ENCODE data around the gene KLHL10. TPM values are rescaled to one million over a fixed set of nuclear protein-coding genes. Genes with fewer than 3 reads are reported as not detected.

The KLHL10 gene
- not detected for total RNA-seq

GRCh38 chr17:41837761-41838538 is at the start of gene KLHL10:
Gene KLHL10, plus strand, starts transcription at chr17:41837825. Its CDS starts 108 bp downstream, at chr17:41837933.
- H3K36me3 Mint-ChIP-seq (ENCODE audit: insufficient read depth) = no peaks in the 10 kb centered on the region
- no peaks in the 10 kb centered on the region for H3K9me3 Mint-ChIP-seq
- H3K4me3 Mint-ChIP-seq = peak within 1 kb of the TSS; percentile 82
- peaks cover 14% of the 10 kb centered on the region for H3K4me1 Mint-ChIP-seq (ENCODE audit: low read depth)
- no peaks in the 10 kb centered on the region for H3K27me3 Mint-ChIP-seq (ENCODE audit: low read depth)
- ATAC-seq (no peak), DNase-seq (no peak)

- ATAC-seq (no peak), DNase-seq (no peak)
- Mint-ChIP-seq H3K36me3 (ENCODE audit: insufficient read depth) (no peaks in the 10 kb centered on the region), H3K9me3 (no peaks in the 10 kb centered on the region), H3K27me3 (ENCODE audit: low read depth) (no peaks in the 10 kb centered on the region), H3K4me3 (no peak overlapping the region), H3K4me1 (ENCODE audit: low read depth) (peaks cover 7% of the 10 kb centered on the region)
These were observed 44.5 kb upstream of the KLHL10 start for GRCh38 chr17:41792845-41793783.

GRCh38 chr17:41793784-41794539 is 43.7 kb upstream of the KLHL10 start:
- Mint-ChIP-seq H3K36me3 (ENCODE audit: insufficient read depth) (no peaks in the 10 kb centered on the region), H3K4me3 (no peak overlapping the region), H3K4me1 (ENCODE audit: low read depth) (peaks cover 3% of the 10 kb centered on the region), H3K27me3 (ENCODE audit: low read depth) (no peaks in the 10 kb centered on the region), H3K9me3 (no peaks in the 10 kb centered on the region)
- DNase-seq = no peak
- ATAC-seq = no peak

GRCh38 chr17:41794540-41794975 is 43.1 kb upstream of the KLHL10 start:
- ATAC-seq (no peak), DNase-seq (no peak)
- no peaks in the 10 kb centered on the region for H3K36me3 Mint-ChIP-seq (ENCODE audit: insufficient read depth)
- no peaks in the 10 kb centered on the region for H3K27me3 Mint-ChIP-seq (ENCODE audit: low read depth)
- peaks cover 3% of the 10 kb centered on the region for H3K4me1 Mint-ChIP-seq (ENCODE audit: low read depth)
- no peaks in the 10 kb centered on the region for H3K9me3 Mint-ChIP-seq
- H3K4me3 Mint-ChIP-seq = no peak overlapping the region

- H3K9me3 Mint-ChIP-seq = no peaks in the 10 kb centered on the region
- no peaks in the 10 kb centered on the region for H3K36me3 Mint-ChIP-seq (ENCODE audit: insufficient read depth)
- DNase-seq = no peak
- no peak for ATAC-seq
- no peak overlapping the region for H3K4me3 Mint-ChIP-seq
- no peaks in the 10 kb centered on the region for H3K27me3 Mint-ChIP-seq (ENCODE audit: low read depth)
- no peaks in the 10 kb centered on the region for H3K4me1 Mint-ChIP-seq (ENCODE audit: low read depth)
These were observed 41.3 kb upstream of the KLHL10 start for GRCh38 chr17:41796121-41796895.

- H3K27me3 Mint-ChIP-seq (ENCODE audit: low read depth) = no peaks in the 10 kb centered on the region
- H3K4me1 Mint-ChIP-seq (ENCODE audit: low read depth) = peaks cover 4% of the 10 kb centered on the region
- DNase-seq (no peak), ATAC-seq (no peak)
- H3K36me3 Mint-ChIP-seq (ENCODE audit: insufficient read depth) = no peaks in the 10 kb centered on the region
- H3K9me3 Mint-ChIP-seq = no peaks in the 10 kb centered on the region
- no peak overlapping the region for H3K4me3 Mint-ChIP-seq
These were observed 40.2 kb upstream of the KLHL10 start for GRCh38 chr17:41797377-41797776.

GRCh38 chr17:41799366-41799765 is 38.3 kb upstream of the KLHL10 start:
- Mint-ChIP-seq H3K9me3 (no peaks in the 10 kb centered on the region), H3K27me3 (ENCODE audit: low read depth) (no peaks in the 10 kb centered on the region), H3K4me1 (ENCODE audit: low read depth) (peaks cover 4% of the 10 kb centered on the region), H3K36me3 (ENCODE audit: insufficient read depth) (no peaks in the 10 kb centered on the region), H3K4me3 (no peak overlapping the region)
- DNase-seq (no peak), ATAC-seq (no peak)

GRCh38 chr17:41800601-41801373 is 36.8 kb upstream of the KLHL10 start:
- Mint-ChIP-seq H3K9me3 (no peaks in the 10 kb centered on the region), H3K4me1 (ENCODE audit: low read depth) (peaks cover 4% of the 10 kb centered on the region), H3K27me3 (ENCODE audit: low read depth) (no peaks in the 10 kb centered on the region), H3K4me3 (no peak overlapping the region), H3K36me3 (ENCODE audit: insufficient read depth) (no peaks in the 10 kb centered on the region)
- DNase-seq = no peak
- peak; percentile 16 to 26 for ATAC-seq

GRCh38 chr17:41801374-41802271 is 36.0 kb upstream of the KLHL10 start:
- peak; percentile 87 to 92 for ATAC-seq
- DNase-seq = peak; percentile 78
- Mint-ChIP-seq H3K9me3 (no peaks in the 10 kb centered on the region), H3K27me3 (ENCODE audit: low read depth) (no peaks in the 10 kb centered on the region), H3K4me3 (no peak overlapping the region), H3K36me3 (ENCODE audit: insufficient read depth) (no peaks in the 10 kb centered on the region), H3K4me1 (ENCODE audit: low read depth) (peaks cover 4% of the 10 kb centered on the region)

GRCh38 chr17:41803049-41804020 is 34.3 kb upstream of the KLHL10 start:
- H3K4me3 Mint-ChIP-seq = no peak overlapping the region
- ATAC-seq (no peak), DNase-seq (no peak)
- H3K9me3 Mint-ChIP-seq = no peaks in the 10 kb centered on the region
- peaks cover 4% of the 10 kb centered on the region for H3K4me1 Mint-ChIP-seq (ENCODE audit: low read depth)
- H3K36me3 Mint-ChIP-seq (ENCODE audit: insufficient read depth) = no peaks in the 10 kb centered on the region
- H3K27me3 Mint-ChIP-seq (ENCODE audit: low read depth) = no peaks in the 10 kb centered on the region

GRCh38 chr17:41806685-41807445 is 30.8 kb upstream of the KLHL10 start:
- no peaks in the 10 kb centered on the region for H3K36me3 Mint-ChIP-seq (ENCODE audit: insufficient read depth)
- DNase-seq = no peak
- no peak overlapping the region for H3K4me3 Mint-ChIP-seq
- no peak for ATAC-seq
- no peaks in the 10 kb centered on the region for H3K9me3 Mint-ChIP-seq
- H3K27me3 Mint-ChIP-seq (ENCODE audit: low read depth) = no peaks in the 10 kb centered on the region
- peaks cover 15% of the 10 kb centered on the region for H3K4me1 Mint-ChIP-seq (ENCODE audit: low read depth)

All from activated T-cell treated with anti-CD3 and anti-CD28 coated beads, Interleukin-2, amount 50 U/mL, for 4 hours (primary cell).